Measurements from ENCODE around the gene TMEM220.
A peak's percentile ranks its signal among the peaks of the same experiment; 100 is the strongest.

TMEM220 gene

GRCh38 chr17:10729334-10730193 lies at the start of gene TMEM220:
Gene TMEM220 (minus strand): TSS chr17:10730023. CDS start chr17:10729851, 172 bp downstream.
- DNase-seq (ENCODE audit: low spot score), result peak; percentile 61

GRCh38 chr17:10779609-10780008 lies 49.8 kb upstream of the TMEM220 start:
- no peak for DNase-seq (ENCODE audit: low spot score)

GRCh38 chr17:10777890-10778289 lies 48.1 kb upstream of the TMEM220 start:
- DNase-seq (ENCODE audit: low spot score), result no peak

DNA sequence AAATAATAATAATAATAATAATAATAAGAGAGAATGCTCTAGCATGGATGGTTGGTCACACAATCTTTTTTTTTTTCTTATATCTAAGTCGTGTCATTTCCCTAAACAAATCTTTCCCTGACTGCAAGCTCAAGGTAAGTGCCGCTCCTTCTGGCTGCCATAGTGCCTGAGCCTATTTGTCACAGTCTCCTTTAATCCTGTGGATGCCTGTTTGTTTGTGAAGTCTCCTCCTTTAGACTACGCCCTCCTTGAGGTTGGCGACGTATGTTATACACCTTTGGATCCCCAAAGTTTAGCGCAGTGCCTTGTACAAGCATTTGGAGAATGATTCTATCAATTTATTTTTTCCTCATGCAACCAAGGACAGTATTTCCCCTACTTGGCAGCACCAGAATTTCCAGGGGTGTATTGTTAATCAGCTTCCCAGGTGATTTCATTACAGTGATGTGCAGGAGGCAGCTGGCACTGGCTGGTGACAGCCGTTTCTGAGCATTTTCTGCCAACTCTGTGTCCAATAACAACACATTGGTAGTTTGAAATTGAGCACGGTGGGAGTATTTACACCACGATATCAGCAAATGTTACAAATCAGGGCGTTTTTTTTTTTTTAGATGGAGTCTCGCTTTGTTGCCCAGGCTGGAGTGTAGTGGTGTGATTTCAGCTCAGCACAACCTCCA lies 47.4 kb upstream of the TMEM220 start:
- DNase-seq (ENCODE audit: low spot score), result no peak

GRCh38 chr17:10776381-10776780 lies 46.6 kb upstream of the TMEM220 start:
- DNase-seq (ENCODE audit: low spot score), result no peak

- DNase-seq (ENCODE audit: low spot score), result no peak
Measured at GRCh38 chr17:10775740-10776356, 46.0 kb upstream of the TMEM220 start.

DNA sequence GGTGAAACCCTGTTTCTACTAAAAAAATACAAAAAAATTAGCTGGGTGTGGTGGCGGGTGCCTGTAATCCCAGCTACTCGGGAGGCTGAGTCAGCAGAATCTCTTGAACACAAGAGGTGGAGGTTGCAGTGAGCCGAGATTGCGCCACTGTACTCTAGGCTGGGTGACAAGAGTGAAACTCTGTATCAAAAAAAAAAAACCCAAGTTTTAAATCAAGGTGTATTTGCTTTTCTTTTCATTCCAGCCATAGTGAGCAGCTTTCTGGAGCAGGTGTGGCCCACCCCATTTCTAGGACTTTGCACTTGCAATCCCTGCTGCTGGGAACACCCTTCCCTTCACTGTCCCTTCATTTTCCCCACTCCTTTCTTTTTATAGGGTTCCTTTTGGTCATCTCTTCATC lies 45.2 kb upstream of the TMEM220 start:
- no peak for DNase-seq (ENCODE audit: low spot score)

DNA sequence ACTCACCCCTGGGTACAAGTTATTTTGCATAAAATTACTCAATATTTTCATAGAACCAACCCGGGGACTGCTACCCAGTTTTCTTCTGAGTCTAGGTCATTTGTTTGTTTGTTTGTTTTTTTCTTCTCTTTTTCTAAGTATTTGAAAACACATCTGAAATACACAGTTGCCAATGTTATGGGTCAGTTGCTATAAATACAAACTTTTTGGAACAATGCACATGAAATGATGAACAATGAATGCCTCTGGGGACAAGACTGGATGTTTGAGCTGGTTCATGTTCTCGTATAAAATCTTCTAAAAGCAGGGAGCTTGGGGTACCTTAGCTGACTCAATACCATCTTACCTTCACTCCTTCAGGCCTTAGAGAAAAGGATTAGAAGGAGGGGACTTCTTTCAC lies 43.6 kb upstream of the TMEM220 start:
- no peak for DNase-seq (ENCODE audit: low spot score)

- DNase-seq (ENCODE audit: low spot score), result no peak
Measured at GRCh38 chr17:10772425-10773380, 42.9 kb upstream of the TMEM220 start.

DNA sequence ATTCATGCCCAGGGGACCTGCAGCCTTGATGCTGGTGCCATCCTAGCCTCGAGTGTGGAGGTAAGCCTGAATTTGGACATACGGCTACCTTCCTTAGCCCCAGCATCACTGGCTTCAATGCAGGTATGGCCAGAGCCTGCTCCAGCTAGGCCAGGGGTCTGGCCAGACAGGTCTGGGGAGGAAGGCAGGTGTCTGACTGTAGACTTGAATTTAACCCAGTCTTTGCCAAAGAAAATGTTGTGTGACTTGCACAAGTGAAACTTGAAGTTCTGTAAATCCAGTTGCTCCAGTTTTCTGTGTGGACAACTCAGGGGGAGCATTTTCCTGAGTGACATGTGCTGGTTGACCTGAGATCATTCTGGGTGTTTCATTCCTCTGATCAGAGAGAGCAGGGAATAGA lies 41.3 kb upstream of the TMEM220 start:
- no peak for DNase-seq (ENCODE audit: low spot score)

DNA sequence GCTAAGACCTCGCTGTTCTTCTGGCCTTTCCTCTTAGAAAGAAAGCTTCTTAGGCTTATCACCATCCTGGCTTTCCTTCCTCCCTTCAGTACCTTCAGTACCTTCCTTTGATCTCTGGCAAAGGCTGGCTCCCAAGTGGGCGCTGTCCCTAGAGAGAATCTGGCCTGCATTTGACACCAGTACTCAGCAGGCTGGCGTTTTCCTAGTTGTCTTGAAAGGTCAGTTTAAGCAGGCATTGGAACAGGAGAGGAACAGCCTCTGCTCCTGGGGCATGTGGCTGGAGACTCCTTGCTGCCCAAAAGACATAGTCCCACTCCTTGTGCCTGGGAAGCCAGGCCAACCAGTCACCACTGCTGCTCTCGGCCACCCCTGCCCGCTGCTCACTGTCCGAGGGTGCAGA lies 40.0 kb upstream of the TMEM220 start:
- DNase-seq (ENCODE audit: low spot score), result no peak

DNA sequence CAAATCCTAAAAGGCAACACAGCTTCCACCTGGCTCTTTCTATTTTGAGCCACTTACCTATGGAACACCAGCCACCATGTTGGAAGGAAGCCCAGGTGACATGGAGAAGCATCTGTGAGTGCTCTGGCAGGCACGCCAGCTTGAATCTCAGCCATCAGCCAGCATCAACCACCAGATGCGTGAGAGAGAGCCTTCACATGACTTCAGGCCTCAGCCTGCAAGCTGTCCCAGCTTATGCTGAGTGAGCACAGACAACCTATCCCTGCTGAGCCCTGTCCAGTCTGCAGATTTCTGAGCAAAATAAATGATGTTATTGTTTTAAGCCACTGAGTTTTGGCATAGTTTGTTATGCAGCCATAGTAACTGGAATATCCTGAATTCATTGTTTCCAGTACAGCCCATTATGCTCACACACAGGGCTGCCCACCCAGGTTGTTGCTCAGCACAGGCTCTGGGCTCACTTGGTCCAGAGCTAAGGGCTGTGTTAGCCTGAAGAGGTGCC lies 39.0 kb upstream of the TMEM220 start:
- peak; percentile 49 for DNase-seq (ENCODE audit: low spot score)

DNA sequence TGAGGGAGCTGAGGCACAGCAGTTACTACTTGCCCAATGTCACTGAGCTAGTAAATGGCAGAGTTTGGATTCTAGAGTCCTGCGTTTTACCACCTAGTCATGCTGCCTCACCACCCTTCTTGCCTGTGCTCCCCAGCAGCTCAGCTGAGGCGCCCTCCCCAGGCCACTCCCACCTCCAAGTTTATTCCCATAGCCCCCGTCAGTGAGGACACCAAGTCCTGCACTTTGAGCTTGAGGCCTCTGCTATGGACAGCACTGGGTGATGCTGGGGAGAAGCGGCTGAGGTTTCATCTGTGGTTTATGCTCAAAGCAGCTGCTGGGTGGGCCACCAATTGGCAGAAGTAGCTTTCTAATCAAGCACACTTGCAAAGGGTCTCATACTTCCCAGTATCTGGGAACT lies 37.4 kb upstream of the TMEM220 start:
- DNase-seq (ENCODE audit: low spot score), result no peak

- no peak for DNase-seq (ENCODE audit: low spot score)
Measured at GRCh38 chr17:10762037-10762436, 32.2 kb upstream of the TMEM220 start.

DNA sequence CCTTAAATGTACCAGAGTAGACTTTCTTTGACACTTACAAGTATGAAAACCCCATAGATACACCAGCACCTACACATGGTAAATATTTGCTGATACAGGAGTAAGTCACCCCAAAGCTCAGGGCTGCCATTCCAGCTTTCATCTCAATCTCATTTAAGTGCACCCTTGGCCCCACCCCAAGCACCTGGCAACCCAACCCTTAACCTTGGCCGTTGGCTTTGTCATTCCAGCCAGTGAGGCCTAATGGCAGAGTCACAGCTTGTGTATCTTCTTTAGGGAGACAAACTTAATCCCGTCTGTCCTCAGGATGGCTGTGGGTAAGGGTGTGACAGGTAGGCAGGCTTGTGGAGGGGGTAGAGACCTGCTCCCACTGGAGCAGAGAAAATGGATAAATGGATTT lies 31.5 kb upstream of the TMEM220 start:
- no peak for DNase-seq (ENCODE audit: low spot score)

- no peak for DNase-seq (ENCODE audit: low spot score)
Measured at GRCh38 chr17:10758062-10758461, 28.2 kb upstream of the TMEM220 start.

DNA sequence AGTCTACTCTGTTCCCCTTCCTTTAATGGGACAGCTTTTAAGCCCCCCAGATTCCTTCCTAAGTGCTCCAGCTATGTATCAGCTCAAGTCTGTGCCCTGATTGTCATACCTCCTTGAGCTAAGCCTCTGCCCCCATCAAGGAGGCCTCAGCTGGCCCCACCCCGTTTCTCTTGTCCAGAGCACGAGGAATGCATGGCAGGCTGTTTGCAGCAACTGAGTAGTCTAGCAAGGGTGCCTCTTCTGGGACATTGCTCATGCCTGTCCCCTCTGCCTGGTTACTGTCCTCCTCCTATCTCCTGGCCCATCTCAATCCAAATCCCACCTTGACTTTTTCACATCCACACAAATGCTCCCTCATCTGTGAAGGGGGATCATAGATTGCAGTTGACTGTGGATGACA lies 27.8 kb upstream of the TMEM220 start:
- no peak for DNase-seq (ENCODE audit: low spot score)

DNA sequence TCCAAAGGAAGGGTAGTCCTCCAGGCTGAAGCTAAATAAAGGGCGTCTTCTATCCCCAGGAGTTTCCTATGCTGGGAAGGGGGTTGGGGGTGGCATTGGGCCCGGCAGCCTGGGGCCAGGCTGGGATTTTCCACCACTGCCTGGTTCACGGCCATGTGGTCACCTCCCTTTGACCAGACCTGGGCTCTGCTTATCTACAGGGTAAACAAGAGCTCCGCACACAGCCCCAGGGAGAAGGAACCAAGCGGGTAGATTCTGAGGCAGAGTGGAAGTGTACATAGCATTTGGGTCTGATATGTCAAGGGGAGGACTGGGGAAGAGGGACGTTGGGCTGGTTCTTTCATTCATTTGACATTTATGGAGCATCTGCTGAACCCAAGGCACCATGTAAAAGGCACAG lies 27.2 kb upstream of the TMEM220 start:
- no peak for DNase-seq (ENCODE audit: low spot score)

GRCh38 chr17:10756619-10757018 lies 26.8 kb upstream of the TMEM220 start:
- no peak for DNase-seq (ENCODE audit: low spot score)

GRCh38 chr17:10756185-10756584 lies 26.4 kb upstream of the TMEM220 start:
- DNase-seq (ENCODE audit: low spot score), result no peak

GRCh38 chr17:10755592-10756127 lies 25.8 kb upstream of the TMEM220 start:
- no peak for DNase-seq (ENCODE audit: low spot score)

Measured in globus pallidus (tissue), 1 donor.